Neural cell (in vitro differentiated cells): Measurements from ENCODE around the gene GNG7.

Experiments used
- CTCF ChIP-seq: fragments of 450-650 bp; IDR thresholded peaks from 2 replicates; pipeline ENCODE4 v1.5.1; 2014; ENCODE audit warnings: antibody characterized with exemption, mild to moderate bottlenecking, moderate library complexity; ENCODE audit not compliant: poor library complexity, severe bottlenecking
- POLR2AphosphoS5 ChIP-seq: IDR thresholded peaks from 2 replicates; pipeline ENCODE4 v1.6.1; 2012
- TAF1 ChIP-seq: IDR thresholded peaks from 2 replicates; pipeline ENCODE4 v1.6.1; 2012; ENCODE audit warnings: low read depth

GRCh38 chr19:2726904-2727639, 24.6 kb upstream of the GNG7 start:
- TF ChIP-seq CTCF (no peak), TAF1 (no peak), POLR2AphosphoS5 (no peak)
